ENCODE data around the gene OR2L2. TPM values are rescaled to one million over a fixed set of nuclear protein-coding genes. Genes with fewer than 3 reads are reported as not detected.

The OR2L2 gene
- total and polyA plus RNA-seq, 9 of the 15 experiments (the other 6 are each of a cell fraction or from before 2014, with no cell fraction given): 0.04 to 0.07 (median 0.05) TPM; not detected in 6

DNA sequence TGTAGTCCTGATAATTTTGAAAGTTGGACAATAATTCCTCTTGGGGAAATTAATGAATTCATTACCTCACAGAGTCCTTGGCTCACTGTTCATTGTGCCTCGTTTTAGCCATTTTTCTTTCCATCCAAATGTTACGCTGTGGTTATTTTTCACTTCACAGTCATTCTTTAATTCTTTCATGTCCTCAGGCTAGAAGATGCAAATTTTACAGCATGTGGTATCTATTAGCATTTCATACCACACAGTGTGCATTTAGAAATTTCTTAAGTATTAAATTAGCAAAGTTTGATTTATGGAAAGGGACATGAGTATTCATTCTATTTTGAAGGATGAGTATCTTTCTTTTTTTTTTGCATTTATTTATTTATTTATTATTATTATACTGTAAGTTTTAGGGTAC lies 35.2 kb downstream of the OR2L2 start:
- 0% methylated on average over 2 of the region's 2 CpGs for WGBS (ENCODE audit: insufficient coverage, low coverage, missing lambda C conversion rate)
- ATAC-seq: no peak

More for the DNA sequence above, 35.2 kb downstream of the OR2L2 start:
- H3K79me2 ChIP-seq (ENCODE audit: control insufficient read depth, insufficient read depth, low read length): no peaks in the 10 kb centered on the region
- 0 out of 2 replicates have a peak, but pooled peaks cover 1% of the 10 kb centered on the region for H3K9me3 ChIP-seq (replicated peaks; ENCODE audit: control insufficient read depth, insufficient read depth, low read depth, low read length)
- intact Hi-C loops (cut with micrococcal nuclease): no loop called here
- no peaks in the 10 kb centered on the region for H4K20me1 ChIP-seq (replicated peaks; ENCODE audit: control insufficient read depth, insufficient read depth, low read length)
- no peak overlapping the region for H3K27ac ChIP-seq (ENCODE audit: extremely low read depth, low read depth, low read length)
- TF ChIP-seq ETV5 (CRISPR knock-in tag; IDR thresholded peaks at IDR 0.05; ENCODE audit: low read depth) (no peak), PTTG1 (tag; IDR thresholded peaks at IDR 0.05; ENCODE audit: low read depth) (no peak), ARID1B (IDR thresholded peaks at IDR 0.05) (no peak), ZNF146 (CRISPR knock-in tag; IDR thresholded peaks at IDR 0.05; ENCODE audit: unreplicated experiment) (no peak), ZZZ3 (IDR thresholded peaks at IDR 0.05) (no peak), ZNF584 (CRISPR knock-in tag; IDR thresholded peaks at IDR 0.05; ENCODE audit: low read depth) (no peak), FOXJ3 (CRISPR knock-in tag; IDR thresholded peaks at IDR 0.05) (no peak), SNRNP70 (optimal IDR thresholded peaks at IDR 0.05; ENCODE audit: low read depth, low read length) (no peak), ZNF431 (CRISPR knock-in tag; IDR thresholded peaks at IDR 0.05) (no peak)
- TF ChIP-seq, protein P1, sequence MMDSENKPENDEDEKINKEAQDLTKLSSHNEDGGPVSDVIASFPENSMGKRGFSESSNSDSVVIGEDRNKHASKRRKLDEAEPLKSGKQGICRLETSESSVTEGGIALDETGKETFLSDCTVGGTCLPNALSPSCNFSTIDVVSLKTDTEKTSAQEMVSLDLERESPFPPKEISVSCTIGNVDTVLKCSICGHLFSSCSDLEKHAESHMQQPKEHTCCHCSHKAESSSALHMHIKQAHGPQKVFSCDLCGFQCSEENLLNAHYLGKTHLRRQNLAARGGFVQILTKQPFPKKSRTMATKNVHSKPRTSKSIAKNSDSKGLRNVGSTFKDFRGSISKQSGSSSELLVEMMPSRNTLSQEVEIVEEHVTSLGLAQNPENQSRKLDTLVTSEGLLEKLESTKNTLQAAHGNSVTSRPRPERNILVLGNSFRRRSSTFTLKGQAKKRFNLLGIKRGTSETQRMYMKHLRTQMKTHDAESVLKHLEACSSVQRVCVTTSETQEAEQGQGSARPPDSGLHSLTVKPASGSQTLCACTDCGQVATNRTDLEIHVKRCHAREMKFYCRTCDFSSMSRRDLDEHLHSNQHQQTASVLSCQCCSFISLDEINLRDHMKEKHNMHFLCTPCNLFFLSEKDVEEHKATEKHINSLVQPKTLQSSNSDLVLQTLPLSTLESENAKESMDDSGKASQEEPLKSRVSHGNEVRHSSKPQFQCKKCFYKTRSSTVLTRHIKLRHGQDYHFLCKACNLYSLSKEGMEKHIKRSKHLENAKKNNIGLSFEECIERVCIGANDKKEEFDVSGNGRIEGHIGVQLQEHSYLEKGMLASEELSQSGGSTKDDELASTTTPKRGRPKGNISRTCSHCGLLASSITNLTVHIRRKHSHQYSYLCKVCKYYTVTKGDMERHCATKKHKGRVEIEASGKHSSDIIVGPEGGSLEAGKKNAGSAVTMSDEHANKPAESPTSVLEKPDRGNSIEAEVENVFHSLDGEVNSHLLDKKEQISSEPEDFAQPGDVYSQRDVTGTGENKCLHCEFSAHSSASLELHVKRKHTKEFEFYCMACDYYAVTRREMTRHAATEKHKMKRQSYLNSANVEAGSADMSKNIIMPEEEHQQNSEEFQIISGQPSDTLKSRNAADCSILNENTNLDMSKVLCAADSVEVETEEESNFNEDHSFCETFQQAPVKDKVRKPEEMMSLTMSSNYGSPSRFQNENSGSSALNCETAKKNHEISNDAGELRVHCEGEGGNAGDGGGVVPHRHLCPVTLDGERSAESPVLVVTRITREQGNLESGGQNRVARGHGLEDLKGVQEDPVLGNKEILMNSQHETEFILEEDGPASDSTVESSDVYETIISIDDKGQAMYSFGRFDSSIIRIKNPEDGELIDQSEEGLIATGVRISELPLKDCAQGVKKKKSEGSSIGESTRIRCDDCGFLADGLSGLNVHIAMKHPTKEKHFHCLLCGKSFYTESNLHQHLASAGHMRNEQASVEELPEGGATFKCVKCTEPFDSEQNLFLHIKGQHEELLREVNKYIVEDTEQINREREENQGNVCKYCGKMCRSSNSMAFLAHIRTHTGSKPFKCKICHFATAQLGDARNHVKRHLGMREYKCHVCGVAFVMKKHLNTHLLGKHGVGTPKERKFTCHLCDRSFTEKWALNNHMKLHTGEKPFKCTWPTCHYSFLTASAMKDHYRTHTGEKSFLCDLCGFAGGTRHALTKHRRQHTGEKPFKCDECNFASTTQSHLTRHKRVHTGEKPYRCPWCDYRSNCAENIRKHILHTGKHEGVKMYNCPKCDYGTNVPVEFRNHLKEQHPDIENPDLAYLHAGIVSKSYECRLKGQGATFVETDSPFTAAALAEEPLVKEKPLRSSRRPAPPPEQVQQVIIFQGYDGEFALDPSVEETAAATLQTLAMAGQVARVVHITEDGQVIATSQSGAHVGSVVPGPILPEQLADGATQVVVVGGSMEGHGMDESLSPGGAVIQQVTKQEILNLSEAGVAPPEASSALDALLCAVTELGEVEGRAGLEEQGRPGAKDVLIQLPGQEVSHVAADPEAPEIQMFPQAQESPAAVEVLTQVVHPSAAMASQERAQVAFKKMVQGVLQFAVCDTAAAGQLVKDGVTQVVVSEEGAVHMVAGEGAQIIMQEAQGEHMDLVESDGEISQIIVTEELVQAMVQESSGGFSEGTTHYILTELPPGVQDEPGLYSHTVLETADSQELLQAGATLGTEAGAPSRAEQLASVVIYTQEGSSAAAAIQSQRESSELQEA (IDR thresholded peaks at IDR 0.05; ENCODE audit: low read depth): no peak
- no peak for DNase-seq (ENCODE audit: extremely low read depth in 1 of 4, low spot score in 3 of 4)
- ChIA-PET POLR2A (no interaction called here), CTCF (ENCODE audit: low intra/inter-chr PET ratio) (no interaction called here)
- H3K9me1 ChIP-seq (ENCODE audit: control insufficient read depth, insufficient read depth, low read length): no peaks in the 10 kb centered on the region
- no peak overlapping the region for H2AFZ ChIP-seq (ENCODE audit: low read depth, low read length)
- no peak overlapping the region for H3K4me3 ChIP-seq
- H3K36me3 ChIP-seq (ENCODE audit: control insufficient read depth, insufficient read depth, low read length): no peaks in the 10 kb centered on the region
- no peaks in the 10 kb centered on the region for H3K27me3 ChIP-seq (ENCODE audit: control insufficient read depth in 2 of 2, insufficient read depth in 2 of 2, low read length in 2 of 2)
- in situ Hi-C loops (cut with MboI): no loop called here
- H3K9ac ChIP-seq (ENCODE audit: insufficient read depth in 1 of 2, low read depth in 2 of 2, low read length in 2 of 2): no peak overlapping the region
- BruUV-seq (replicated peaks): no TSS peak
- FAIRE-seq: no peak
- no peak overlapping the region for H3K4me2 ChIP-seq (ENCODE audit: insufficient read depth, low read length)
- H3K4me1 ChIP-seq (replicated peaks in 1 of 2; ENCODE audit: control insufficient read depth in 2 of 2, insufficient read depth in 2 of 2, low read length in 2 of 2): no peaks in the 10 kb centered on the region

Measured in K562 (cell line).